GM18517 (cell line): Measurements from ENCODE around the gene PDZD2.
"Not testable (repeated sequence)": the region's sequence is repeated elsewhere in the genome, so short reads cannot be mapped to it uniquely, and the experiment has no call there.

Source experiments
- ATAC-seq: cut with Tn5 transposase; IDR thresholded peaks from one replicate; pipeline ENCODE4 v1.9.1; 2021; ENCODE audit warnings: mild to moderate bottlenecking, moderate library complexity; ENCODE audit not compliant: unreplicated experiment

Gene PDZD2

DNA sequence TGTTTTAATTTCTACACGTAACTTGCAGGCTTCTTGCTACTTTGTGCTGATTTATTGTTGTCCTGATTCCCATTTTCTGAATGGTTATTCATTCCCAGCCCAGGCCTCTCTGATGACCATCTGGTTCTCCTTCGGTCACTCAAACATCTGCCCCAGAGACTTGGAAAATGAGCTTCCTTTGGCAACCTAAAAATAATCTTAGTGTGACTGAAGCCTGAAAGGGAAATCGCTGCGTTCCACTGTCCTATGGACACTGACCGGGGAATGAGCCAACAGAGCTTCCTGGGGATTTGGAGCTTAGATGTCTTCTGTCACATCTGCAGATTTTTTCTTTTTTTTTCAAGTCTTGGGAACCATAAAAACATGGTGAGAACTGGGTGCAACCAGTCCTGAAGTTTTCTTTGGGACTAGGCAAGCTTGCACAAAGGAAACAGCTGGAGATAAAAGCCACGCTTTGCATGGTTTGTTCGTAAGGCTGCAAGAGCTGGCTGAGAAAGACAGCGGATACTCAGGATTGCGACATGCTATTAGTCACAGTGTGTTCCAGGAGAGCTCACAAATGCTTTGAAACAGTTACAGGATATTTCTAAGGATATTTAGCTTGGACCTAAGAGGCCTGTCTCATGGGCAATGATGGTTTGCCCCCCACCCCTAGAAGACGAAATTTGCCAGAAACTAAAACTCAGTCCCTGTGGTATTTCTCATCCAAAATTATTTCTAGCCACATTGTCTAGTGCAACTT is 389.0 kb downstream of the PDZD2 start:
- ATAC-seq, result no peak

DNA sequence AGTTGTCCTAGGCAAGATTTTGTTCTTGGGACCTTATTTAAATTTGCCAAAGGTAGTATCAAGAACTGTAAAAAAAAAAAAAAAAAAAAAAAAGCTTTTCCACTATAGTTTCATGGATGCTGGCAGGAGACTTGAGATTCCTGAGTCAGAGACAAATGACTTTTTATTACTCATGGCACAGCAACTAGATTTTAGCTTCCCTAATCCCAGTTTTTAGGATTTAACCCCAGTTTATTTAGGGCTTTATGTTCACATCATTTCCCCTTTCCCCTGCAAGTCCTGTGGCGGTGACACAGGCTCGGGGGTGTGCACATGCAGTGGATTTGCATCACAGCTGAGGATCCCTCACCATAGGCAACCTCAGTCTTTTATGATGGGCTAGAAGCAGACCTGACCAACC is 390.3 kb downstream of the PDZD2 start:
- ATAC-seq, result no peak

DNA sequence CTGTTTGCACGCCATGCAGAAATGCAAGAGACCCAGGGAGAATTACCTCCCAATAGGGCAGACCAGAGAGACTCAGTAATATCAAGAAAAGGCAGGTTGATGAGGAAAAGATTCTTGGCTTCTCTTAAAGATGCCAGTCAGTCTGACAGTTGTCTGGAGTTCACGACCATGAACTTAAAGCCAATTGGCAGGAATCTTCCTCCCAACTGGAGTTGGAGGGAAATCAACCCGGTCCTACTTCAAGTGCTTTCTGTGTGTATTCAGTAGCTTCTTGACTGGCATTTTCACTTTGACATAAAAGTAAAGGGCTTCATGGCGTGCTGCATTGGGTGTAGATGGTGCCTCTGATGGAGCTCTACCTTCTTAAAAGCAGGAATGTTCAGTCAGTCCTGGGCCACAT is 390.9 kb downstream of the PDZD2 start:
- ATAC-seq, result no peak

DNA sequence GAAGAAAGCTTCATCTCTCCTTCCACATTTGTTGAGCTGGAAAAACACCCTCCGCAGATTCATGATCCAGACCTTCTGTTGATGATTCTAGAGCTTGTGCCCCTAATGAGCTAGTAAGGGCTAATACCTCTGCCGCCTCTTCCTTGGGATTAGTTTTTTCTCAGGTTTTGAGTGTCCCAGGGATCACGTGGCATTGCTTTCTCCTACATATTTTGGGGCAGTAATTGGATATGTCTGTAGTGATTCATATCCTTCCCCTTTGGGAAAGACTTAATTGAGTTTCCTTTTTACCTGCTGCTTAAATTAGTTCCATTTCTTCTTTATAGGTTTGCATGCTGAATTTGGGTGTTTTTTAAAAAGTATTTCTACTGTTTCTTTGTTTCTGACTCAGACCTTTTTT is 391.3 kb downstream of the PDZD2 start:
- ATAC-seq, result no peak

DNA sequence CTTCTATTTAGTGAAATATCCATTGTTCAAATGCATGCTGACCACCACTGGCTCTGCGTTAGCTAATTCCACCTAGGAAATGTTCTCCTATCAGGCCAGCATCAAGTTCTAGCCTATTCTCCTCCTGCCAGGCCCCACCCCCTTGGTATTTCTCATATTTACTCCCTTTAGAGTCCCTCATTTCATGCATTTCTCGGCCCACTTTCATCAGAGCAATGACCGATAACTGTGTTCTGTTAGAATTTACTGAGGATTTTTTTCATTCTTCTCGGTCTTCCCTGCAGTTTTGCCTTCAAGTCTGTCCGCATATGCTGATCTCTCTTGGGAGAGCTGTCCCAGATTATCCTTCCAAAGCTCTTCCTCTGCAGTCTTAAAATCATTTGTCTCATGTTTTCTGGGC is 391.8 kb downstream of the PDZD2 start:
- ATAC-seq, result no peak

DNA sequence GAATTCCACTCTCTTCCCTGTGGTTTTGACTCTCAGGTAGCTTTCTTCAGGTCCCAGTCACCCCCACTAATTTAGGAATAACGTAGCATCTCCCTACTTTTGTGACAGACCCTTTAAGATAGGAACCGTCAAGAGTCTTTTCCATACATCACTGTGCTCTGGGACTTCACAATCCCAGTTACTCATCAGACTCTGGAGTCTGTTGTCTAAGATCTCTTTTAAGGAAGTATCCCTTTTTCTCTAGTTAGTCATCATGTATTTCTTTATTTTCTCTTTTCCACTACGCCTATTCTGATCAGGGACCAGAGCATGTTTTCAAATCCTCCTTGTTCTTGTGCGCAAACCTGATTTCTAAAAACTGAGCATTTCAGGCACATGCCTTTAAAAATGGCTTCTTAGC is 392.2 kb downstream of the PDZD2 start:
- no peak for ATAC-seq

DNA sequence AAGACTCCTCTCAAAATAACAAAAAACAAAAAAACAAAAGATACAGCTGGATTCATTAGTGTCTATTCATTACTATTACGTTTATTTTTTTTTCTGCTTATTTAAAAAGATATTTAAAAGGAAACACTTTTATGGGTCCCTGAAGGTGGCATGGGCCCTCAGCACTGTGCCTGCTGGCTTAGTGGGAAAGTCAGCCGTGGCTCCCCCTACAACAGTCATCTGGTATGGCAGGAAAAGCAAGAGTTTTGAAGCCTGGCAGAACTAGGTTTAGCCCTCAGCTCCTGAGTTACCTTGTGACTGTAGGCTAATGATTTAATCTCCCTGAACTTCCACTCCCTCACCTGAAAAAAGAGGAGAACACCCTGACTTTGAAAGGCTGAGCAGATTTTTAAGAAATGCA is 399.6 kb downstream of the PDZD2 start:
- no peak for ATAC-seq

DNA sequence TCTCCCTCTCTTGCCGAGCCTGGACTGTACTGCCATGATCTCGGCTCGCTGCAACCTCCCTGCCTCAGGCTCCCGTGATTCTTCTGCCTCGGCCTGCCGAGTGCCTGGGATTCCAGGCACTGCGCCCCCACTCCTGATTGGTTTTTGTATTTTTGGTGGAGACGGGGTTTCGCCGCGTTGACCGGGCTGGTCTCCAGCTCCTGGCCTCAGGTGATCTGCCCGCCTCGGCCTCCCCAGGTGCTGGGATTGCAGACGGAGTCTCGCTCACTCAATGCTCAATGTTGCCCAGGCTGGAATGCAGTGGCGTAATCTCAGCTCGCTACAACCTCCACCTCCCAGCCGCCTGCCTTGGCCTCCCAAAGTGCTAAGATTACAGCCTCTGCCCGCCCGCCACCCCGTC is 400.2 kb downstream of the PDZD2 start:
- ATAC-seq, result not testable (repeated sequence)

DNA sequence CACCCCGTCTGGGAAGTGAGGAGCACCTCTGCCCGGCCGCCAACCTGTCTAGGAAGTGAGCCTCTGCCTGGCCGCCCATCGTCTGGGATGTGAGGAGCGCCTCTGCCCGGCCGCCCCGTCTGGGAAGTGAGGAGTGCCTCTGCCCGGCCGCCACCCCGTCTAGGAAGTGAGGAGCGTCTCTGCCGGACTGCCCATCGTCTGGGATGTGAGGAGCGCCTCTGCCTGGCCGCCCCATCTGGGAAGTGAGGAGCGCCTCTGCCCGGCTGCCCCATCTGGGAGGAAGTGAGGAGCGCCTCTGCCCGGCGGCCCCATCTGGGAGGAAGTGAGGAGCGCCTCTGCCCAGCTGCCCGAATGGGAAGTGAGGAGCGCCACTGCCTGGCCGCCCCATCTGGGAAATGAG is 400.7 kb downstream of the PDZD2 start:
- not testable (repeated sequence) for ATAC-seq

DNA sequence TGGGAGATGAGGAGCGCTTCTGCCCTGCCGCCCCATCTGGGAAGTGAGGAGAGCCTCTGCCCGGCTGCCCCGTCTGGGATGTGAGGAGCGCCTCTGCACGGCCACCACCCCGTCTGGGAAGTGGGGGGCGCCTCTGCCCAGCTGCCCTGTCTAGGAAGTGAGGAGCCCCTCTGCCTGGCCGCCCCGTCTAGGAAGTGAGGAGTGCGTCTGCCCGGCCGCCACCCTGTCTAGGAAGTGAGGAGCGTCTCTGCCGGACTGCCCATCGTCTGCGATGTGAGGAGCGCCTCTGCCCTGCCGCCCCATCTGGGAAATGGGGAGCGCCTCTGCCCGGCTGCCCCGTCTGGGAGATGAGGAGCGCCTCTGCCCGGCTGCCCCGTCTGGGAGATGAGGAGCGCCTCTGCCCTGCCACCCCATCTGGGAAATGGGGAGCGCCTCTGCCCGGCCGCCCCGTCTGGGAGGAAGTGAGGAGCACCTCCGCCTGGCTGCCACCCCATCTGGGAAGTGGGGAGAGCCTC is 401.3 kb downstream of the PDZD2 start:
- ATAC-seq, result not testable (repeated sequence)

DNA sequence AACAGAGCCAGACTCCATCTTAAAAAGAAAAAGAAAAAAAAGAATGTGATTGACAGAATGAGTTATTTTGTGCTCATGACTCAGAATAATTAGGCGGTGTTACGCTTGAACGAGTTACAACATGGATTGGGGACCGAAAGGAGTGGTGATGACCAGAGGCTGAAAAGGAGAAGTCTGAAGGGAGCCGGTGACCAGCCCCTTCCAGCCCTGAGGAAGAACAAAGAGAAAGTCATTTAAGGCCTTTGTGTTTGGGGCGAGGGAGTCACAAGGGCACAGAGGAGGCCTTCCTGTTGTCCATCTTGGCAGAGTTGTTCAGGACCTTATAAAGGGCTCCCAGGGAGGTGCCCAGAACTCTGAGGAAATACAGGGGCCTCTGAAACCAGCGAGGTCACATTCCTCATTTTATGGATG is 403.6 kb downstream of the PDZD2 start:
- no peak for ATAC-seq

DNA sequence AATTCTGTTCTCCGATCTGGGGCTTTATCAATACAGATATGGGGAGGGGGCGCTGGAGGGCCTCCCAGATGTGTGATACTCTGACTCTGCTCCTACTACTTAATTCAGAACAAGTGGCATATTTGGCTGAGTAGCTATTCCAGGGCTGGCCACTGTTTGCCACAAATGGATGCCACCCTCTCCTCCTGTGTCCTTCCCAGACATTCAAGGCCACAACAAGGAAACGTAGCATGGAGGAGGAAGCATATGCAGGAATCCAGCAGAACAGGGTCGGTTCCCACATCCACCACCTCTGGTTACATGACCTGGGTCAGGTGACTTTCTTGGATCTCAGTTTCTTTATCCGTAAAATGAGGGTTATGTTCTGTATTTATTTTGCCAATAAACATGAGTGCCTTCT is 404.2 kb downstream of the PDZD2 start:
- ATAC-seq, result no peak

DNA sequence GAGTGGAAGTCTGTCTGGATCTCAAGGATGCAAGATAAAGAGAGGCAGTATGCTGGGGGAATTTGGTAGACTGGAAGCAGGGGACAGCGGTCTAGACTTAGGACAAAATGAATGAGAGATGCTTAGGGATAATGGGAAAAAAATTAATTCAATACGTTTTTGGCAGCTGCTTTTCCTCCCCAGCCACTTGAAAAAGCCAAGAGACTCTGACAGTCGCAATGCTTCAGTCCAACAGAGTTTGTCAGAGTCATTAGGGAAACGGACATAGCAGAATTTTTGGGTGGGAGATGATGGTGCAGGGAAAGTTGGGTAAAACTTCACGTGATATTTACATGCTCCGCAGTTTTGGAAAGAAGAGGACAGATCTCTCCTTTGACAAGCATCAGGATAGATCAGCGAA is 405.5 kb downstream of the PDZD2 start:
- no peak for ATAC-seq

DNA sequence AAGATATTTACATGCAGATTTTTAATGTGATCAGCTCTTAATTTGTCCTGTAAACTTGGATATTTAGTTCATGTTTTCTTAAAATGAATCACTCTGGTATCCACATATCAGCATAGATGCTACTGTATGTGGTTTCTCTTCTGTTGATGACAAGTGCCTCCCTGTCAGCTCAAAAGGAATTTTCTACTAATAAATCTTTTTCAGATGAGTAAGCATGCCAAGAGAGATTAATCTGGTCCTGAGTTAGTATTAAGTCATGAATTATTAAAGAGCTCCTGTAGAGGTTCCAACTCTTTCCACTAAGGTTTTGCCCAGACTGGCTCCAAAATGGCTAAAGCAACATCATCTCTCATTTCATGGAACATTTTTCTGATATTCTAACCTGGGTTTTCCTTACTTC is 406.0 kb downstream of the PDZD2 start:
- no peak for ATAC-seq

DNA sequence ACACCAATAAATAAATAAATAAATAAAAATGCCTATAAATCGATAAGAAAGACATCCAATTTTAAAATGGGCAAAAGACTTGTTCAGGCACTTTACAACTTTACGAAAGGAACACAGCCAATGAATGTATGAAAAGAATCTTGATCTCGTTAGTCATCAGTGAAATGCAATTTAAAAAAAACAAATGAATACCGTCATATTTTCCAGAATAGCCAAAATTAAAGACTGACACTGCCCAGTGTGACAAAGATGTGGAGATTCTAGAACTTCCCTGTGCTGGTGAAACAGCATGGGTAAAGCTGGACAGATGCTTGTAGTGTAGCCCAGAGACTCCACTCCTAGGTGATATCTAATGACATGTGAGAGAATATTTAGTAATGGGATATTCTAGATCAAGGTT is 408.1 kb downstream of the PDZD2 start:
- no peak for ATAC-seq

DNA sequence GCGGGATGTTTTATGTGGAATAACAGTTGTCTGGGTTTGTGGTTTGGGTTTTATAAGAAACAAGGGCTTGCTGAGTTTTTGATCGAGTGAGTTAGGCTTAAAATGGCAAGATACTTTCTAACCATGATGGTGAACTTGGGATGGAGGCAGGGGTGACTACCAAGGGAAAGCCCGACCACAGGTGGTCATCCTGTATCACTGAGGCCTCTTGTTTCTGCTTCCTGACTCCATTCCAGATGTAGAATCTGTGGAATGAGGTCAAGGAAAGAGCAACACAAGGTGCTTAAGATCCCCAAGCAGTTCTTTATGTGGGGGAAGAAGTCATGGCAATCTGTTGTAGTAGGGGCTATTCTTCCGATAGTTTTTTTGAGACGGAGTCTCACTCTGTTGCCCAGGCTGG is 412.9 kb downstream of the PDZD2 start:
- ATAC-seq, result no peak

DNA sequence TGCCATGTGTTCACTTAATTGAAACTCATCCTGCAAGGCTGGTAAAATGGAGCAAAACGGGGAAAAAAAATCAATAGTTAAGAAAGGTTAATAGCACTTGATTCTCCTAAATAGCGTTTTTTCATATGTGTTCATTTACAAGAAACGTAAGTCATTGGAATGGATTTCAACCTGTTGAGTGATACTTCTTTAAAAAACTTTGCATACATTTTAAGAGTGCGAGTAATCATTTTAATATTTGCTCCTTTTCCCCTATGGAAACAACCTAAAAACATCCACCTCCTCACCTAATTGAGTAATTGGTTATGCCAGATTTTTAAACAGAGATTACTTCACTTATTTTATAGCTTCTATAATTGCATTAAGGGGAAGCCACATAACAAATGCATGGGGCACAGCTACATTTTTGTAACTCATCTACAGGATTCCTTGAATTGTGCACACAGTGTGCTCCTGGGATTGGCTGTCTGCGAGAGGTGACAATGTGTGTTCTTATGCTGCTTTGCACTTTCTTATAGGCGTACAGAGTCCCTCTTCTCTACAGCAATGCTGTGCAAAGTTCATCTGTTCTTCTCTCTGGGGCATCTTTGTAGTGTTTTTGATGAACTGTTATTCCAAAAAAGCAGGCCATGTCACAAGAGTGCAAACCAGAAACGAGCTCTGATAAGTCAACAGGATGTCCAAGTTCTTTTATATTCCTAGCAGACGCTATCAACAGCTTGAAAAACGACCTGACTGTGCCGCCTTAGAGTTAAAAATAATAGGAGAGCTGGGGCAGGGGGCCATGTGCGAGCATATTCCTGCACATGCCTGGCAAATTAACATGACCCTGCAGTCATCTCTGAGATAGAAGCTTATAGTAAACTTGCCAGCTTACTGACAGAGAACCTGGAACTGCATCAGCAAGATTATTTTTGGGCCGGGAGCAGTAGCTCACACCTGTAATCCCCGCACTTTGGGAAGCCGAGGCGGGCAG is 417.2 kb downstream of the PDZD2 start:
- no peak for ATAC-seq

DNA sequence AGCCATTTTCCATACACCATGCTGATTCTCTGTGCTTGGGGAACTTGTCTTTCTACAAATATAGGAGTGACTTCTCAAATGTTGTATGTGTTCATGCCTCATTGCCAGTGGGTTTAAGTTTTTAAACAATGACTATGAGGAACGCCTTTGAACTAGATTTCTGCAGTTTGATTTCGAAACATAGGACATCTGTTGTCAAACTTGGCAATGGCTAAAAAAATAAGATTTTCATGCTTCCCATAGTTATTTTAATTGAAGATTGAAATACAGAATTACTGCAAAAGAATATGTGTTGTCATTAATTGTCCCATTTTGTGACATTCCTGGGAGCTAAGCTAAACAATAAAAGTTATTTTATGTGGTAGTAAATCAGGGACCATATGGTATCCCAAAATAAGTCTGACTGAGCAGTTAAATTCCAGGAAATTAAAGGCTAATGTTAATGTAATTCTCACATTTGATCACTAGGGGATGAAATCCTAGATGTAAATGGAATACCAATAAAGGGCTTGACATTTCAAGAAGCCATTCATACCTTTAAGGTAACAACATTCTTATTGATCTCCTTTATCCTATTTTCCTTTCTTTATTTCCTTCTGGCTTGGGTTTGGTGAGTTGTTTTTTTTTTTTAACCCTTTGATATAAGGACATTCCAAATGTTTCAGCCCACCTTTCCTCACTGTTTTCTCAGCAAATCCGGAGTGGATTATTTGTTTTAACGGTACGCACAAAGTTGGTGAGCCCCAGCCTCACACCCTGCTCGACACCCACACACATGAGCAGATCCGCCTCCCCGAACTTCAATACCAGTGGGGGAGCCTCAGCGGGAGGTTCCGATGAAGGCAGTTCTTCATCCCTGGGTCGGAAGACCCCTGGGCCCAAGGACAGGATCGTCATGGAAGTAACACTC is 418.5 kb downstream of the PDZD2 start:
- ATAC-seq, result no peak

DNA sequence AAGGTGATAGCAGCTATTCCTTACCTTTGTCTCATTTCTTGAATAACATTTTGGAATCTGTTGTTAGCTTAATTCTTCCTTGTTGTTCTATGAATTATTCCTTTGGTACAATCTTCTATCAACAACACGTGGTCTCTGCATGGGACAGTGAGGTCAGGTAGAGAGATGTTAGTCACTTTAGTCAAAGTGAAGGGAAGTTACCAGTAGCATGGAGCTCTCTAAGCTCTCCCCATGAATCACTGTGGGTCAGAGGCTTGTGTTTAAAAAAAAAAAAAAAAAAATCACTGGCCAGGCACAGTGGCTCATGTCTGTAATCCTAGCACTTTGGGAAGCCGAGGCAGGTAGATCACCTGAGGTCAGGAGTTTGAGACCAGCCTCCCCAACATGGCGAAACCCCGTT is 419.2 kb downstream of the PDZD2 start:
- ATAC-seq, result no peak

DNA sequence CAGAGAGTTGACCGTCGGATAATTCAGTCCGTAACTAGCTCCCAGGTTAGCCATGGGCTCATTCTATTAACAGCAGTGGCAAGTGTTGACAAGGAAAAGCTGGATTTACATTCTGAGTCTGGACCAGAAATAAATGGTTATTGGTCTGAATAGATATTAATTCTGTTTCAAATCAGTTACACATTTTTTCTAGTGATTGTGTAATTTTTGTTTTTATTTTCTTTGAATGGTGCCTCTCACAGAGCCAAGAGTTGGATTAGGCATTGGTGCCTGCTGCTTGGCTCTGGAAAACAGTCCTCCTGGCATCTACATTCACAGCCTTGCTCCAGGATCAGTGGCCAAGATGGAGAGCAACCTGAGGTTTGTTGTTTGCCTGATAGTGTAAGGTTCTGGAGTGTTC is 420.1 kb downstream of the PDZD2 start:
- no peak for ATAC-seq
